IgD-negative memory B cell (primary cell): Measurements from ENCODE around the gene DCAF6. TPM values are rescaled to one million over a fixed set of nuclear protein-coding genes. Genes with fewer than 3 reads are reported as not detected.
"Not testable (repeated sequence)": the region's sequence is repeated elsewhere in the genome, so short reads cannot be mapped to it uniquely, and the experiment has no call there.

Source experiments
- H3K27ac Mint-ChIP-seq, 3 donors: one replicate each; pipeline ENCODE4 v1.8.0; 2020 to 2022; ENCODE audit warnings: mild to moderate bottlenecking in 3 of 3, mixed read lengths in 3 of 3, moderate library complexity in 1 of 3
- H3K27me3 Mint-ChIP-seq: one replicate; pipeline ENCODE4 v1.8.0; 2021; ENCODE audit warnings: mixed read lengths
- H3K36me3 Mint-ChIP-seq: one replicate; pipeline ENCODE4 v1.8.0; 2020; ENCODE audit warnings: mild to moderate bottlenecking, mixed read lengths
- H3K4me1 Mint-ChIP-seq, 3 donors: one replicate each; pipeline ENCODE4 v1.8.0; 2020 to 2022; ENCODE audit warnings: mixed read lengths in 3 of 3, mild to moderate bottlenecking in 1 of 3
- H3K4me3 Mint-ChIP-seq, 4 donors: one replicate each; pipeline ENCODE4 v1.8.0; 2020 to 2022; ENCODE audit warnings: mild to moderate bottlenecking in 4 of 4, mixed read lengths in 4 of 4, moderate library complexity in 3 of 4
- H3K9me3 Mint-ChIP-seq, 3 donors: one replicate each; pipeline ENCODE4 v1.8.0; 2020 to 2021; ENCODE audit warnings: mixed read lengths in 3 of 3, mild to moderate bottlenecking in 1 of 3
- polyA plus RNA-seq: library from polyadenylated mRNA; unstranded; fragments of 300-500 nt; fragmentation: Illumina TruSeq; gene quantifications from one replicate; pipeline ENCODE4 v1.2.3, GENCODE V29; 2021

Gene DCAF6
- polyA plus RNA-seq, result 11.9 TPM

GRCh38 chr1:167936068-167936929 is at the start of gene DCAF6:
DCAF6 (plus strand) TSS chr1:167936683; CDS start chr1:167936912, 229 bp downstream.
- Mint-ChIP-seq H3K27ac (peak within 1 kb of the TSS; percentile 99 to 100 (median 100)), H3K4me1 (peaks cover 18 to 27% (median 25%) of the 10 kb centered on the region in 3 donors)

GRCh38 chr1:167887187-167887586 is 49.3 kb upstream of the DCAF6 start:
- not testable (repeated sequence) for H3K36me3 Mint-ChIP-seq, H3K4me1 Mint-ChIP-seq, H3K9me3 Mint-ChIP-seq, H3K27ac Mint-ChIP-seq, H3K4me3 Mint-ChIP-seq, H3K27me3 Mint-ChIP-seq

More at GRCh38 chr1:167936068-167936929, at the start of gene DCAF6:
- Mint-ChIP-seq H3K27me3 (no peaks in the 10 kb centered on the region), H3K36me3 (no peaks in the 10 kb centered on the region), H3K4me3 (peak within 1 kb of the TSS; percentile 89 to 99 (median 96)), H3K9me3 (no peaks in the 10 kb centered on the region)

GRCh38 chr1:167890400-167890799 is 46.1 kb upstream of the DCAF6 start:
- Mint-ChIP-seq H3K9me3 (peaks cover 0 to 3% (median 0%) of the 10 kb centered on the region in 3 donors), H3K36me3 (peaks cover 3% of the 10 kb centered on the region), H3K27ac (no peak overlapping the region), H3K4me1 (peaks cover 0 to 7% (median 5%) of the 10 kb centered on the region in 3 donors), H3K27me3 (no peaks in the 10 kb centered on the region), H3K4me3 (no peak overlapping the region)

GRCh38 chr1:167893798-167894197 is 42.7 kb upstream of the DCAF6 start:
- no peak overlapping the region for H3K4me3 Mint-ChIP-seq
- no peak overlapping the region for H3K27ac Mint-ChIP-seq
- no peaks in the 10 kb centered on the region for H3K9me3 Mint-ChIP-seq
- peaks cover 1% of the 10 kb centered on the region for H3K36me3 Mint-ChIP-seq
- H3K27me3 Mint-ChIP-seq, result no peaks in the 10 kb centered on the region
- peaks cover 0 to 7% (median 5%) of the 10 kb centered on the region in 3 donors for H3K4me1 Mint-ChIP-seq

GRCh38 chr1:167898578-167899222 is 37.8 kb upstream of the DCAF6 start:
- no peaks in the 10 kb centered on the region for H3K27me3 Mint-ChIP-seq
- H3K27ac Mint-ChIP-seq, result no peak overlapping the region
- no peaks in the 10 kb centered on the region for H3K36me3 Mint-ChIP-seq
- H3K4me1 Mint-ChIP-seq, result peaks cover 0 to 6% (median 3%) of the 10 kb centered on the region in 3 donors
- H3K9me3 Mint-ChIP-seq, result no peaks in the 10 kb centered on the region
- no peak overlapping the region for H3K4me3 Mint-ChIP-seq

- Mint-ChIP-seq H3K27ac (no peak overlapping the region), H3K4me1 (peaks cover 0 to 6% (median 3%) of the 10 kb centered on the region in 3 donors), H3K36me3 (no peaks in the 10 kb centered on the region), H3K4me3 (no peak overlapping the region), H3K9me3 (no peaks in the 10 kb centered on the region), H3K27me3 (no peaks in the 10 kb centered on the region)
Measured at GRCh38 chr1:167899253-167899681, 37.2 kb upstream of the DCAF6 start.

GRCh38 chr1:167900907-167901306 is 35.6 kb upstream of the DCAF6 start:
- Mint-ChIP-seq H3K9me3 (peaks cover 0 to 1% (median 0%) of the 10 kb centered on the region in 3 donors), H3K27me3 (no peaks in the 10 kb centered on the region), H3K4me3 (no peak overlapping the region), H3K36me3 (no peaks in the 10 kb centered on the region), H3K27ac (no peak overlapping the region), H3K4me1 (peaks cover 0 to 6% (median 3%) of the 10 kb centered on the region in 3 donors)

- H3K27ac Mint-ChIP-seq, result no peak overlapping the region
Measured at GRCh38 chr1:167904652-167905130, 31.8 kb upstream of the DCAF6 start.

GRCh38 chr1:167905182-167905581 is 31.3 kb upstream of the DCAF6 start:
- no peak overlapping the region for H3K27ac Mint-ChIP-seq
- peaks cover 0 to under 1% (median 0%) of the 10 kb centered on the region in 3 donors for H3K4me1 Mint-ChIP-seq

More at GRCh38 chr1:167904652-167905130, 31.8 kb upstream of the DCAF6 start:
- Mint-ChIP-seq H3K36me3 (no peaks in the 10 kb centered on the region), H3K9me3 (peaks cover 0 to 8% (median 3%) of the 10 kb centered on the region in 3 donors), H3K4me1 (peaks cover 0 to 2% (median 1%) of the 10 kb centered on the region in 3 donors), H3K27me3 (peaks cover 3% of the 10 kb centered on the region), H3K4me3 (no peak overlapping the region)

GRCh38 chr1:167905671-167906070 is 30.8 kb upstream of the DCAF6 start:
- no peak overlapping the region for H3K4me3 Mint-ChIP-seq
- no peak overlapping the region for H3K27ac Mint-ChIP-seq
- peaks cover 3% of the 10 kb centered on the region for H3K27me3 Mint-ChIP-seq
- no peaks in the 10 kb centered on the region for H3K36me3 Mint-ChIP-seq
- H3K9me3 Mint-ChIP-seq, result peaks cover 5 to 14% (median 9%) of the 10 kb centered on the region in 3 donors
- no peaks in the 10 kb centered on the region for H3K4me1 Mint-ChIP-seq

More at GRCh38 chr1:167905182-167905581, 31.3 kb upstream of the DCAF6 start:
- Mint-ChIP-seq H3K27me3 (peaks cover 3% of the 10 kb centered on the region), H3K36me3 (no peaks in the 10 kb centered on the region), H3K4me3 (no peak overlapping the region), H3K9me3 (peaks cover 2 to 12% (median 7%) of the 10 kb centered on the region in 3 donors)

GRCh38 chr1:167909691-167910180 is 26.7 kb upstream of the DCAF6 start:
- peaks cover 3% of the 10 kb centered on the region for H3K27me3 Mint-ChIP-seq
- H3K4me3 Mint-ChIP-seq, result no peak overlapping the region
- H3K36me3 Mint-ChIP-seq, result peaks cover 2% of the 10 kb centered on the region
- peaks cover 5 to 16% (median 9%) of the 10 kb centered on the region in 3 donors for H3K9me3 Mint-ChIP-seq
- no peak overlapping the region for H3K27ac Mint-ChIP-seq
- no peaks in the 10 kb centered on the region for H3K4me1 Mint-ChIP-seq

GRCh38 chr1:167910530-167910929 is 26.0 kb upstream of the DCAF6 start:
- no peak overlapping the region for H3K4me3 Mint-ChIP-seq

GRCh38 chr1:167911413-167911812 is 25.1 kb upstream of the DCAF6 start:
- Mint-ChIP-seq H3K27me3 (peaks cover 3% of the 10 kb centered on the region), H3K27ac (no peak overlapping the region), H3K4me3 (no peak overlapping the region), H3K36me3 (peaks cover 5% of the 10 kb centered on the region), H3K4me1 (no peaks in the 10 kb centered on the region), H3K9me3 (peaks cover 5 to 14% (median 9%) of the 10 kb centered on the region in 3 donors)

More at GRCh38 chr1:167910530-167910929, 26.0 kb upstream of the DCAF6 start:
- peaks cover 5 to 16% (median 9%) of the 10 kb centered on the region in 3 donors for H3K9me3 Mint-ChIP-seq
- H3K4me1 Mint-ChIP-seq, result no peaks in the 10 kb centered on the region
- peaks cover 2% of the 10 kb centered on the region for H3K36me3 Mint-ChIP-seq
- H3K27me3 Mint-ChIP-seq, result peaks cover 3% of the 10 kb centered on the region
- H3K27ac Mint-ChIP-seq, result no peak overlapping the region

- H3K27ac Mint-ChIP-seq, result no peak overlapping the region
- H3K4me3 Mint-ChIP-seq, result no peak overlapping the region
- H3K4me1 Mint-ChIP-seq, result no peaks in the 10 kb centered on the region
- peaks cover 3% of the 10 kb centered on the region for H3K27me3 Mint-ChIP-seq
- H3K36me3 Mint-ChIP-seq, result peaks cover 5% of the 10 kb centered on the region
- peaks cover 5 to 14% (median 9%) of the 10 kb centered on the region in 3 donors for H3K9me3 Mint-ChIP-seq
Measured at GRCh38 chr1:167912294-167912693, 24.2 kb upstream of the DCAF6 start.
